Endothelial cell of umbilical vein (primary cell): ENCODE data around the gene HOXC12. TPM values are rescaled to one million over a fixed set of nuclear protein-coding genes. Genes with fewer than 3 reads are reported as not detected.

Experiments
- BruUV-seq: library from RNA; stranded (reverse); fragments of 400-500 nt; replicated peaks from 2 replicates; lab custom pipeline; 2021; lab: Mats Ljungman, UMichigan
- CTCF ChIA-PET: fragments of 300-600, 350-600 bp; sonication (Branson Sonifier 250); formaldehyde crosslinking; loops from one replicate; lab custom pipeline; 2021; ENCODE audit warnings: antibody characterized with exemption, inconsistent platforms; lab: Charles Lee
- POLR2A ChIA-PET: fragments of 300-600, 350-600 bp; sonication (Branson Sonifier 250); formaldehyde crosslinking; loops from one replicate; lab custom pipeline; 2021; ENCODE audit warnings: antibody characterized with exemption, inconsistent platforms; lab: Charles Lee
- DNase-seq: peaks from one replicate; pipeline ENCODE4 v3.0.0-alpha.2; 2011; ENCODE audit warnings: low read depth, low spot score
- FAIRE-seq: peaks from 2 replicates; lab custom pipeline; 2011; peaks lifted over from hg19 to GRCh38; lab: Jason Lieb, UNC
- H2AFZ ChIP-seq: 2 replicates; pipeline ENCODE4 v1.6.0; 2012; ENCODE audit warnings: low read depth, low read length, control low read depth, inconsistent platforms
- H3K27ac ChIP-seq: 2 replicates; pipeline ENCODE4 v1.5.1; 2011; ENCODE audit warnings: low read depth, mild to moderate bottlenecking, control low read depth, low read length, moderate library complexity; ENCODE audit not compliant: insufficient read depth
- H3K27me3 ChIP-seq, 2 experiments: 2 replicates each; pipeline versions ENCODE4 v1.6.0 to v1.6.1; 2011; ENCODE audit warnings: low read length in 2 of 2, mixed read lengths in 1 of 2; ENCODE audit not compliant: control insufficient read depth in 2 of 2, insufficient read depth in 2 of 2
- H3K36me3 ChIP-seq, 2 experiments: 2 replicates in 1 of 2; 3 replicates in 1 of 2; pipeline ENCODE4 v1.5.1; 2011; ENCODE audit warnings: low read length in 2 of 2, mild to moderate bottlenecking in 1 of 2, moderate library complexity in 1 of 2; ENCODE audit not compliant: control insufficient read depth in 2 of 2, insufficient read depth in 2 of 2; ENCODE audit errors: extremely low read depth in 1 of 2
- H3K4me1 ChIP-seq: 3 replicates; pipeline ENCODE4 v1.5.1; 2011; ENCODE audit warnings: mild to moderate bottlenecking, low read length; ENCODE audit not compliant: control insufficient read depth, insufficient read depth; ENCODE audit errors: extremely low read depth
- H3K4me2 ChIP-seq: 2 replicates; pipeline ENCODE4 v1.6.1; 2011; ENCODE audit warnings: low read length, control low read depth, mixed read lengths; ENCODE audit not compliant: insufficient read depth
- H3K4me3 ChIP-seq, 3 experiments: fragments of 200-600 bp in 1 of 3; sonication (generic), shearing (Covaris generic) in 1 of 3; replicated peaks in 1 of 3; 2 replicates each; pipeline ENCODE4 v1.5.1; 2011 to 2016; ENCODE audit warnings: control low read depth in 3 of 3, low read length in 3 of 3, mild to moderate bottlenecking in 2 of 3, inconsistent platforms in 1 of 3, low read depth in 1 of 3, moderate library complexity in 1 of 3; ENCODE audit not compliant: insufficient read depth in 1 of 3
- H3K79me2 ChIP-seq: 2 replicates; pipeline ENCODE4 v1.6.0; 2012; ENCODE audit warnings: low read length, inconsistent platforms; ENCODE audit not compliant: control insufficient read depth, insufficient read depth
- H3K9ac ChIP-seq: replicated peaks from 2 replicates; pipeline ENCODE3; 2011; ENCODE audit warnings: low read length, control low read depth; ENCODE audit not compliant: insufficient read depth; ENCODE audit errors: extremely low read depth
- H3K9me1 ChIP-seq: replicated peaks from 3 replicates; pipeline ENCODE4 v1.6.0; 2011; ENCODE audit warnings: mild to moderate bottlenecking, low read length; ENCODE audit not compliant: control insufficient read depth, insufficient read depth; ENCODE audit errors: extremely low read depth
- H3K9me3 ChIP-seq: replicated peaks from 2 replicates; pipeline ENCODE4 v1.5.1; 2012; ENCODE audit warnings: low read length, inconsistent platforms; ENCODE audit not compliant: control insufficient read depth, insufficient read depth
- H4K20me1 ChIP-seq: replicated peaks from 2 replicates; pipeline ENCODE3; 2011; ENCODE audit warnings: mild to moderate bottlenecking, low read length; ENCODE audit not compliant: control insufficient read depth, insufficient read depth; ENCODE audit errors: extremely low read depth
- EZH2 ChIP-seq: IDR thresholded peaks from 2 replicates; pipeline ENCODE4 v1.6.1; 2012; ENCODE audit warnings: borderline replicate concordance, low read depth, mild to moderate bottlenecking, moderate library complexity, low read length, inconsistent platforms; ENCODE audit not compliant: severe bottlenecking
- MYC ChIP-seq: IDR thresholded peaks from one replicate; pipeline ENCODE4 v1.6.1; 2011; ENCODE audit warnings: mild to moderate bottlenecking, low read depth, low read length
- dilution Hi-C: fragments of 300-500 bp; cut with MboI; formaldehyde crosslinking; loops from one replicate; pipeline ENCODE4 v1.15.0; 2019; ENCODE audit warnings: low sequenced_read_pairs; ENCODE audit not compliant: extremely low pct_ligation_motif_present
- intact Hi-C: fragments of 100-400 bp; cut with micrococcal nuclease; formaldehyde crosslinking; loops from one replicate; pipeline ENCODE4 v1.10.0; 2022
- polyA plus RNA-seq, 4 experiments: library from polyadenylated mRNA; depleted of rRNA in 3 of 4; stranded (reverse) in 3 of 4; unstranded in 1 of 4; fragments of >200 nt; gene quantifications; 2 replicates each; pipeline versions ENCODE4 v1.2.1 to v1.2.3, GENCODE V29; 2011 to 2012; ENCODE audit warnings: missing spikeins in 1 of 4
- total RNA-seq: library from RNA; stranded (reverse); gene quantifications from 2 replicates; pipeline ENCODE4 v1.2.3, GENCODE V29; 2021
- TF ChIP-seq, protein P1 (sequence below): IDR thresholded peaks from 2 replicates; pipeline ENCODE4 v1.6.1; 2011; ENCODE audit not compliant: insufficient read depth, insufficient read length
- TF ChIP-seq, protein P2 (sequence below), 2 donors: IDR thresholded peaks; 1 replicate in 1 of 2; 2 replicates in 1 of 2; pipeline ENCODE4 v1.5.1; 2011; ENCODE audit warnings: low read length in 2 of 2, mild to moderate bottlenecking in 2 of 2, moderate library complexity in 2 of 2, control low read depth in 1 of 2, inconsistent platforms in 1 of 2, low read depth in 1 of 2; ENCODE audit not compliant: insufficient read depth in 1 of 2; ENCODE audit errors: extremely low read depth in 1 of 2

The HOXC12 gene
- total and polyA plus RNA-seq, 2 donors (not counting 3 experiments of a cell fraction or from before 2014, with no cell fraction given): not detected

DNA sequence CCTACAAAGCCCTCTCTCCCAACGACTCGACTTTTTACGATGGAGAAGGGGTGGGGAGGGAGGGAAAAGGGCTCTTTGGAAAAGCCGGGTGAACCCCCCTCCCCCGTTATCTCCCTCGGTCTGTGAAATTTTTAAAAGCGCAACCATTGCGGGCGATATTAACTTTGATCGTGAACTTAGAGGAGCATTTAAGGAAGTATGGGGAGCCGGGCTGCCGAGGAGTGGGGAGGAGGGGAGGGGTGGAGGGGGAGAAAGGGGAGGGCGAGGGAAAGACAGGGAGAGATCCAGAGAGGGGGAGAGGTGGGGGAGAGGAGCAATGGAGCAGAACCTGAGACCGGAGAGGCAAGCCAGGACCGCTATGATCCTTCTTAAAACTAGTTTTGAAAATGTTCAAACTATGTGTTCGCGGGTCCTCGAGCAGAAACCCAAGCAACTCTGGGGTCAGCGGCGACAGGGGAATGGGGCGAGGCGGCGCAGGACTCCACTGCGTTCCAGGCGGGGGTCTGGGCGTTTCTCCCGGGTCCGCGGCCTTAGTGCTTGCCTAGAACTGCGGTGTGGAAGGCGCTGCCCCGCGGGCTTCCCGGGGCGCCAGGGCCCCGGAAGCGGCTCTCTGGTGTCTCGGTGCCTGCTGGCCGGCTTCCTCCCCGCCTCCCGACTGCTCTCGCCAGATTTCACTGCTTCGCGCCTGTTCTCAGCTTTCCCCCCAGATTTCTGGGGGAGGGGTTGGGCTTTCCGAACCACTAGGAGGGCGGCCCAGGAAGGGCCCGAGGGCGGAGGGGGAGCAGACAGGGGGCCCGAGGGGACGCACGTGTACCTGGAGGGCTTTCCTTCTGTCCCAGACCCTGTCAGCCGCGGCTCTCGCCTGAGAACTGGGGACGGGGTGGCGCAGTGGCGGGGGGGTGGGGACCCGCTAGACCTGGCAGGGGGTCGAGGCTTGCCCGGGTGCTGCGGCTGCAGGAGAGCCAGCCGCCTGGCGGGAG is 19.7 kb downstream of the HOXC12 start, which contains the start of gene HOTAIR:
TSS of gene HOTAIR (minus strand) at position 871 of the 980 bp plus-strand sequence.
- Histone ChIP-seq H3K9me1 (no peaks in the 10 kb centered on the region), H4K20me1 (no peaks in the 10 kb centered on the region), H3K36me3 (no peaks in the 10 kb centered on the region), H3K79me2 (no peaks in the 10 kb centered on the region), H3K27ac (no peak within 1 kb of the TSS), H2AFZ (no peak within 1 kb of the TSS), H3K9me3 (no peaks in the 10 kb centered on the region), H3K4me2 (no peak within 1 kb of the TSS), H3K4me3 (no peak within 1 kb of the TSS), H3K4me1 (no peaks in the 10 kb centered on the region), H3K9ac (no peak within 1 kb of the TSS), H3K27me3 (peaks cover 87 to 98% of the 10 kb centered on the region in 2 experiments)
- no peak for DNase-seq
- POLR2A ChIA-PET: no interaction called here
- CTCF ChIA-PET: interaction anchor here (0.6 kb wide), 2 partner anchors 14 to 155 kb away, joined by 3 to 4 read pairs; no protein-coding TSS in a partner anchor
- intact Hi-C loops: no loop called here
- no TSS peak for BruUV-seq
- FAIRE-seq: no peak
- TF ChIP-seq, protein P1, sequence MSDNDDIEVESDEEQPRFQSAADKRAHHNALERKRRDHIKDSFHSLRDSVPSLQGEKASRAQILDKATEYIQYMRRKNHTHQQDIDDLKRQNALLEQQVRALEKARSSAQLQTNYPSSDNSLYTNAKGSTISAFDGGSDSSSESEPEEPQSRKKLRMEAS: no peak
- no peak for TF ChIP-seq MYC
- TF ChIP-seq EZH2: peak; percentile 86
- dilution Hi-C loops: no loop called here

GRCh38 chr12:53975064-53975471 is 20.4 kb downstream of the HOXC12 start:
- dilution Hi-C loops: no loop called here
- intact Hi-C loops: no loop called here
- ChIA-PET POLR2A (no interaction called here), CTCF (interaction anchor here (0.6 kb wide), 1 partner anchor 155 kb away, joined by 3 read pairs; no protein-coding TSS in a partner anchor)
- no peak overlapping the region for H3K9ac ChIP-seq
- no TSS peak for BruUV-seq
- no peaks in the 10 kb centered on the region for H3K36me3 ChIP-seq
- peaks cover 86 to 96% of the 10 kb centered on the region in 2 experiments for H3K27me3 ChIP-seq
- peak; percentile 21 for TF ChIP-seq EZH2
- TF ChIP-seq, protein P2, sequence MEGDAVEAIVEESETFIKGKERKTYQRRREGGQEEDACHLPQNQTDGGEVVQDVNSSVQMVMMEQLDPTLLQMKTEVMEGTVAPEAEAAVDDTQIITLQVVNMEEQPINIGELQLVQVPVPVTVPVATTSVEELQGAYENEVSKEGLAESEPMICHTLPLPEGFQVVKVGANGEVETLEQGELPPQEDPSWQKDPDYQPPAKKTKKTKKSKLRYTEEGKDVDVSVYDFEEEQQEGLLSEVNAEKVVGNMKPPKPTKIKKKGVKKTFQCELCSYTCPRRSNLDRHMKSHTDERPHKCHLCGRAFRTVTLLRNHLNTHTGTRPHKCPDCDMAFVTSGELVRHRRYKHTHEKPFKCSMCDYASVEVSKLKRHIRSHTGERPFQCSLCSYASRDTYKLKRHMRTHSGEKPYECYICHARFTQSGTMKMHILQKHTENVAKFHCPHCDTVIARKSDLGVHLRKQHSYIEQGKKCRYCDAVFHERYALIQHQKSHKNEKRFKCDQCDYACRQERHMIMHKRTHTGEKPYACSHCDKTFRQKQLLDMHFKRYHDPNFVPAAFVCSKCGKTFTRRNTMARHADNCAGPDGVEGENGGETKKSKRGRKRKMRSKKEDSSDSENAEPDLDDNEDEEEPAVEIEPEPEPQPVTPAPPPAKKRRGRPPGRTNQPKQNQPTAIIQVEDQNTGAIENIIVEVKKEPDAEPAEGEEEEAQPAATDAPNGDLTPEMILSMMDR (IDR thresholded peaks at IDR 0.05; ENCODE audit: extremely low read depth in 1 of 2, insufficient read depth in 1 of 2, low read depth in 1 of 2, low read length in 2 of 2): no peak
- H3K4me2 ChIP-seq: no peak overlapping the region
- no peak for FAIRE-seq
- H3K9me3 ChIP-seq: no peaks in the 10 kb centered on the region
- no peak overlapping the region for H3K4me3 ChIP-seq
- DNase-seq: no peak
- H3K9me1 ChIP-seq: no peaks in the 10 kb centered on the region
- no peaks in the 10 kb centered on the region for H3K79me2 ChIP-seq
- H4K20me1 ChIP-seq: no peaks in the 10 kb centered on the region
- H2AFZ ChIP-seq: no peak overlapping the region
- H3K4me1 ChIP-seq: no peaks in the 10 kb centered on the region
- no peak overlapping the region for H3K27ac ChIP-seq
